ENCODE measurements around the gene ANXA5. TPM values are rescaled to one million over a fixed set of nuclear protein-coding genes. Genes with fewer than 3 reads are reported as not detected.

ANXA5 gene
- total and polyA plus RNA-seq, 9 of the 15 experiments (the other 6 are each of a cell fraction or from before 2014, with no cell fraction given): 49.9 to 131 (median 84.5) TPM

DNA sequence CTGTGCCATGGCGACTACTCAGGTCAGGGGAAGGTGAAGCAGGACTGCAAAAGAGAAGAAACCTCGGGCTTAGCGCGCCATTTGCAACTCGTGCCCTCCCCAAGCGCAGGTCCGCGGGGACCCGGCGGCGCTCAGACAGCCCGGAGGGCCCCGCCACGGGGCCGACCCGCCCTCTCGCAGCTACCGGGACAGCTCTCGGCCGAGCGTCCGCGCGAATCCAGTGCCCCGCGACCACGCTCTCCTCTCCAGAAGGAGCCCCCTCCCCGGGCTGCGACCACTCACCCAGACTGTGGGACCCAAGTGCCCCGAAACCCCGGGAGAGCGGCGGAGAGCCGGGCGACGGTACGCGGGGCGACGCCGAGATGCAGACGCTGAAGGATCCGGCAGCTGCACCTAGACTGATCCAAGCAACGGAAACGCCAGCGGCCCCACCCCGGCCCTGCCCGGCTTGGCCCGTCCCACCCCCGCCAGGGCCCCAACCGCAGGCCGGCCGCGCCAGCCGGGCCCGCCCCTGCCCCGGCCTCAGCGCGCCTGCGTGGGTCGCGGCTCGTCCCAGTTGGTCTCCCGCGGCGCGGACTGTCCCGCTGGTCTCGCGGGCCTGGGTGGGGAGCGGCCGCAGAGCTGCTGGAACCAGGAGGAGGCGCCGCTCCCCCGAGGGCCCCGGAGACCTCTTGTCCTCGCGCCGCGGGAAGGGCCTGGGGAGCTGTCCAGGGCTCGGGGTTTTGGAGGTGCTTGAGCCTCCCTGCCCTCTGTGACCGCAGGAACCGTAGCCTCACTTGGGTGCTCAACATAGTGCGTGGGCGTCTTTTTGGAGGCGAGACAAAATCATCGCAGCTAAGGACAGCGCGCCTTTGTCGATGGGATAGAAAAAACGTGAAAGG is at the start of gene ANXA5 (continued):
- no peak for TF ChIP-seq MED1 (CRISPR knock-in tag; IDR thresholded peaks at IDR 0.05; ENCODE audit: borderline replicate concordance)
- TF ChIP-seq PHB2 (IDR thresholded peaks at IDR 0.05; ENCODE audit: low read depth): no peak
- TF ChIP-seq, protein P1, sequence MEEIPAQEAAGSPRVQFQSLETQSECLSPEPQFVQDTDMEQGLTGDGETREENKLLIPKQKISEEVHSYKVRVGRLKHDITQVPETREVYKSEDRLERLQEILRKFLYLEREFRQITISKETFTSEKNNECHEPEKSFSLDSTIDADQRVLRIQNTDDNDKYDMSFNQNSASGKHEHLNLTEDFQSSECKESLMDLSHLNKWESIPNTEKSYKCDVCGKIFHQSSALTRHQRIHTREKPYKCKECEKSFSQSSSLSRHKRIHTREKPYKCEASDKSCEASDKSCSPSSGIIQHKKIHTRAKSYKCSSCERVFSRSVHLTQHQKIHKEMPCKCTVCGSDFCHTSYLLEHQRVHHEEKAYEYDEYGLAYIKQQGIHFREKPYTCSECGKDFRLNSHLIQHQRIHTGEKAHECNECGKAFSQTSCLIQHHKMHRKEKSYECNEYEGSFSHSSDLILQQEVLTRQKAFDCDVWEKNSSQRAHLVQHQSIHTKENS (CRISPR knock-in tag; IDR thresholded peaks at IDR 0.05): no peak
- TF ChIP-seq KDM2B (CRISPR knock-in tag; IDR thresholded peaks at IDR 0.05): peak; percentile 82; the same call in 1 of the 2 replicates
- TF ChIP-seq CCNT2 (IDR thresholded peaks at IDR 0.05; ENCODE audit: borderline replicate concordance, extremely low read depth, insufficient read length, low read depth, low read length): peak; percentile 73
- TF ChIP-seq RB1 (IDR thresholded peaks at IDR 0.05; ENCODE audit: low read depth): peak; percentile 87
- peak; percentile 17 for TF ChIP-seq HNRNPLL (IDR thresholded peaks at IDR 0.05; ENCODE audit: low read depth, low read length, poor library complexity, severe bottlenecking)
- TF ChIP-seq, protein P2, sequence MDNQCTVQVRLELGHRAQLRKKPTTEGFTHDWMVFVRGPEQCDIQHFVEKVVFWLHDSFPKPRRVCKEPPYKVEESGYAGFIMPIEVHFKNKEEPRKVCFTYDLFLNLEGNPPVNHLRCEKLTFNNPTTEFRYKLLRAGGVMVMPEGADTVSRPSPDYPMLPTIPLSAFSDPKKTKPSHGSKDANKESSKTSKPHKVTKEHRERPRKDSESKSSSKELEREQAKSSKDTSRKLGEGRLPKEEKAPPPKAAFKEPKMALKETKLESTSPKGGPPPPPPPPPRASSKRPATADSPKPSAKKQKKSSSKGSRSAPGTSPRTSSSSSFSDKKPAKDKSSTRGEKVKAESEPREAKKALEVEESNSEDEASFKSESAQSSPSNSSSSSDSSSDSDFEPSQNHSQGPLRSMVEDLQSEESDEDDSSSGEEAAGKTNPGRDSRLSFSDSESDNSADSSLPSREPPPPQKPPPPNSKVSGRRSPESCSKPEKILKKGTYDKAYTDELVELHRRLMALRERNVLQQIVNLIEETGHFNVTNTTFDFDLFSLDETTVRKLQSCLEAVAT (IDR thresholded peaks at IDR 0.05): peak in 1 of 2 experiments; percentile 58; a peak in 2 of 4 replicates
- no peak for TF ChIP-seq ZNF197 (CRISPR knock-in tag; IDR thresholded peaks at IDR 0.05; ENCODE audit: low read depth)
- no peak; a peak in 1 of 4 replicates for TF ChIP-seq HDAC1 (IDR thresholded peaks at IDR 0.05)
- TF ChIP-seq ZC3H4 (CRISPR knock-in tag; IDR thresholded peaks at IDR 0.05; ENCODE audit: borderline replicate concordance): no peak
- no peak for TF ChIP-seq ADNP (tag; IDR thresholded peaks at IDR 0.05)
- peak; percentile 55 for TF ChIP-seq SP1 (CRISPR knock-in tag; IDR thresholded peaks at IDR 0.05)
- TF ChIP-seq, protein P3, sequence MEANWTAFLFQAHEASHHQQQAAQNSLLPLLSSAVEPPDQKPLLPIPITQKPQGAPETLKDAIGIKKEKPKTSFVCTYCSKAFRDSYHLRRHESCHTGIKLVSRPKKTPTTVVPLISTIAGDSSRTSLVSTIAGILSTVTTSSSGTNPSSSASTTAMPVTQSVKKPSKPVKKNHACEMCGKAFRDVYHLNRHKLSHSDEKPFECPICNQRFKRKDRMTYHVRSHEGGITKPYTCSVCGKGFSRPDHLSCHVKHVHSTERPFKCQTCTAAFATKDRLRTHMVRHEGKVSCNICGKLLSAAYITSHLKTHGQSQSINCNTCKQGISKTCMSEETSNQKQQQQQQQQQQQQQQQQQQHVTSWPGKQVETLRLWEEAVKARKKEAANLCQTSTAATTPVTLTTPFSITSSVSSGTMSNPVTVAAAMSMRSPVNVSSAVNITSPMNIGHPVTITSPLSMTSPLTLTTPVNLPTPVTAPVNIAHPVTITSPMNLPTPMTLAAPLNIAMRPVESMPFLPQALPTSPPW (CRISPR knock-in tag; IDR thresholded peaks at IDR 0.05): peak; percentile 81
- no peak for TF ChIP-seq NR2C1 (IDR thresholded peaks at IDR 0.05)
- no peak for TF ChIP-seq NR2C1 (tag; IDR thresholded peaks at IDR 0.05)
- peak in 1 of 2 experiments; percentile 44; a peak in 1 of 4 replicates for TF ChIP-seq SIN3A (IDR thresholded peaks at IDR 0.05; ENCODE audit: borderline replicate concordance in 2 of 2, control insufficient read depth in 1 of 2, low read depth in 2 of 2, low read length in 2 of 2)
- peak; percentile 67 for TF ChIP-seq RBBP5 (IDR thresholded peaks at IDR 0.05; ENCODE audit: borderline replicate concordance, insufficient read depth, low read length, poor library complexity, severe bottlenecking)
- TF ChIP-seq, protein P4, sequence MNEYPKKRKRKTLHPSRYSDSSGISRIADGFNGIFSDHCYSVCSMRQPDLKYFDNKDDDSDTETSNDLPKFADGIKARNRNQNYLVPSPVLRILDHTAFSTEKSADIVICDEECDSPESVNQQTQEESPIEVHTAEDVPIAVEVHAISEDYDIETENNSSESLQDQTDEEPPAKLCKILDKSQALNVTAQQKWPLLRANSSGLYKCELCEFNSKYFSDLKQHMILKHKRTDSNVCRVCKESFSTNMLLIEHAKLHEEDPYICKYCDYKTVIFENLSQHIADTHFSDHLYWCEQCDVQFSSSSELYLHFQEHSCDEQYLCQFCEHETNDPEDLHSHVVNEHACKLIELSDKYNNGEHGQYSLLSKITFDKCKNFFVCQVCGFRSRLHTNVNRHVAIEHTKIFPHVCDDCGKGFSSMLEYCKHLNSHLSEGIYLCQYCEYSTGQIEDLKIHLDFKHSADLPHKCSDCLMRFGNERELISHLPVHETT (CRISPR knock-in tag; conservative IDR thresholded peaks at IDR 0.05 in 1 of 2, IDR thresholded peaks at IDR 0.05 in 1 of 2): peak in 1 of 2 experiments; percentile 47; a peak in 1 of 4 replicates
- TF ChIP-seq CHD2 (IDR thresholded peaks at IDR 0.05; ENCODE audit: low read depth, low read length): peak; percentile 86
- TF ChIP-seq BMI1 (IDR thresholded peaks at IDR 0.05; ENCODE audit: low read length): no peak
